Lower lobe of right lung (tissue), 2 donors: ENCODE results near the gene CYP4Z1. TPM values are rescaled to one million over a fixed set of nuclear protein-coding genes. Genes with fewer than 3 reads are reported as not detected.
A peak's percentile ranks its signal among the peaks of the same experiment; 100 is the strongest.
"Not testable (repeated sequence)": the region's sequence is repeated elsewhere in the genome, so short reads cannot be mapped to it uniquely, and the experiment has no call there.

Experiments
- ATAC-seq, 2 donors: fragments of 200-7000 bp; cut with Tn5 transposase; one replicate each; pipeline ENCODE4 v1.9.1; 2020 to 2022; ENCODE audit warnings: mild to moderate bottlenecking in 2 of 2, moderate library complexity in 2 of 2
- DNase-seq: peaks from one replicate; pipeline ENCODE4 v3.0.0-alpha.2; 2020
- H3K27ac ChIP-seq: fragments of 200-600 bp; one replicate; pipeline ENCODE4 v1.8.0; 2022
- H3K27me3 ChIP-seq: fragments of 200-600 bp; one replicate; pipeline ENCODE4 v1.8.0; 2022; ENCODE audit warnings: low read depth
- H3K36me3 ChIP-seq: fragments of 200-600 bp; one replicate; pipeline ENCODE4 v1.8.0; 2022; ENCODE audit warnings: mild to moderate bottlenecking
- H3K4me1 ChIP-seq: fragments of 200-600 bp; one replicate; pipeline ENCODE4 v1.8.0; 2022
- H3K4me3 ChIP-seq: fragments of 200-600 bp; one replicate; pipeline ENCODE4 v1.8.0; 2022; ENCODE audit warnings: mild to moderate bottlenecking
- H3K9me3 ChIP-seq: fragments of 200-600 bp; one replicate; pipeline ENCODE4 v1.8.0; 2022
- CTCF ChIP-seq: fragments of 200-600 bp; IDR thresholded peaks from one replicate; pipeline ENCODE4 v1.8.0; 2022; ENCODE audit warnings: antibody characterized with exemption, mild to moderate bottlenecking
- intact Hi-C: fragments of 100-400 bp; cut with DNase I; formaldehyde crosslinking; loops from one replicate; pipeline ENCODE4 v1.11.0; 2022
- total RNA-seq: library from RNA; stranded (reverse); fragmentation: NEBNext Ultra II Directional; extraction: Animal tissue kit (Norgen Biotek cat#: 25700); gene quantifications from one replicate; pipeline ENCODE4 v1.2.1, GENCODE V29; 2021
- donor health status: DM: no; HTN: yes; CAD: no; lungs with severe emphysema.

The CYP4Z1 gene
- total RNA-seq, 1 donor from 2014 or later, result 1.4 TPM

- Histone ChIP-seq H3K36me3 (no peaks in the 10 kb centered on the region), H3K4me3 (no peak overlapping the region), H3K9me3 (no peaks in the 10 kb centered on the region), H3K27ac (no peak overlapping the region), H3K27me3 (no peaks in the 10 kb centered on the region), H3K4me1 (no peaks in the 10 kb centered on the region)
- DNase-seq, result no peak
- TF ChIP-seq CTCF, result no peak
- intact Hi-C loops, result no loop called here
- ATAC-seq, result no peak
Measured at GRCh38 chr1:47113178-47113577, 46.1 kb downstream of the CYP4Z1 start.

DNA sequence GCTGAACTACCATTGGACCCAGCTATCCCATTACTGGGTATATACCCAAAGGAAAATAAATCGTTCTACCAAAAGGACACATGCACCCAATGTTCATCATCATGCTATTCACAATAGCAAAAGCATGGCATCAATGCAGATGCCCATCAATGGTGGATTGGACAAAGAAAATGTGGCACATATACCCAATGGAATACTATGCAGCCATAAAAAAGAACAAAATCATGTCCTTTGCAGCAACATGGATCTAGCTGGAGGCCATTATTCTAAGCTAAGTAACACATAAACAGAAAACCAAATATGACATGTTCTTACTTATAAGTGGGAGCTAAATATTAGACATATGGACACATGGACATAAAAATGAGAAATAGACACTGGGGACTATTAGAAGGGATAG, 54.0 kb downstream of the CYP4Z1 start:
- H3K27me3 ChIP-seq, intact Hi-C loops, H3K36me3 ChIP-seq, H3K27ac ChIP-seq, H3K4me3 ChIP-seq, ATAC-seq, H3K4me1 ChIP-seq, DNase-seq, H3K9me3 ChIP-seq: not testable (repeated sequence)

DNA sequence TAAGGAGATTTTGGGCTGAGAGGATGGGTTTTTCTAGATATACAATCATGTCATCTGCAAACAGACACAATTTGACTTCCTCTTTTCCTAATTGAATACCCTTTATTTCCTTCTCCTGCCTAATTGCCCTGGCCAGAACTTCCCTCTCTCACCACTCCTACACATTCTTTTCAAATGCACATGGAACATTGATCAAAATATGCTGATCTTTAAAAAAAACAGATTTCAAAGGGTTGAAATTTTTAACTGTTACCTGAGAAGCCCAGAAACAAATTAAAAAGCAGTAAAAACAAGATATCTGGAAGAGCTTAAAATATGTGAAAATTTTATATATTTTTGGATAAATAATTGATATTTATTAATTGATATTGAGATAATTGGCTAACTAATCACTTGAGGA, 57.8 kb downstream of the CYP4Z1 start:
- H3K27me3 ChIP-seq, H3K9me3 ChIP-seq, DNase-seq, H3K4me3 ChIP-seq, H3K27ac ChIP-seq, intact Hi-C loops, ATAC-seq, H3K36me3 ChIP-seq, H3K4me1 ChIP-seq: not testable (repeated sequence)

DNA sequence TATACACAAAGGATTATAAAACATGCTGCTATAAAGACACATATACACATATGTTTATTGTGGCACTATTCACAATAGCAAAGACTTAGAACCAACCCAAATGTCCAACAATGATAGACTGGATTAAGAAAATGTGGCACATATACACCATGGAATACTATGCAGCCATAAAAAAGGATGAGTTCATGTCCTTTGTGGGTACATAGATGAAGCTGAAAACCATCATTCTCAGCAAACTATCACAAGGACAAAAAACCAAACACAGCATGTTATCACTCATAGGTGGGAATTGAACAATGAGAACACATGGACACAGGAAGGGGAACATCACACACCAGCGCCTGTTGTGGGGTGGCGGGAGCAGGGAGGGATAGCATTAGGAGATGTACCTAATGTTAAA, 60.0 kb downstream of the CYP4Z1 start:
- intact Hi-C loops, H3K27ac ChIP-seq, H3K4me1 ChIP-seq, ATAC-seq, DNase-seq, H3K9me3 ChIP-seq, H3K4me3 ChIP-seq, H3K27me3 ChIP-seq, H3K36me3 ChIP-seq: not testable (repeated sequence)

DNA sequence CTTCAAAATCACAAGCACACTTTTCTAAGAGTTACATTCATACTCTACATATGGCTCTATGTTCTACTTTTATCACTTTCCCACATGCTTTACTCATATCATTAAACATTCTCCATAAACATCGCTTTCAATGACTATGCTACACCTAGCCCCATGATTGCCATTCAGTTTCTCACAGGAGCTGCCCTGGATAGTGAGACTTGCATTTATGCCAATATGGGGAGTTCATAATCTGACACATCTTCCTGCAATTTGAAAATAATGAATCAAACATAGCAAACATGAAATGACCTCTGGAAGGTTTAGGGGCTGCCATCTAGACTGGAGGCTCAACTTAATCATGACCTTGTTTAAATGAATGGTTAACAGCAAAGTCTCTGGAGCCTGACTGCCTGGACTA, 61.2 kb downstream of the CYP4Z1 start:
- Histone ChIP-seq H3K36me3 (no peaks in the 10 kb centered on the region), H3K9me3 (no peaks in the 10 kb centered on the region), H3K27me3 (no peaks in the 10 kb centered on the region), H3K4me1 (no peaks in the 10 kb centered on the region), H3K27ac (no peak overlapping the region), H3K4me3 (no peak overlapping the region)
- no peak for TF ChIP-seq CTCF
- intact Hi-C loops, result no loop called here
- DNase-seq, result no peak
- ATAC-seq, result no peak

DNA sequence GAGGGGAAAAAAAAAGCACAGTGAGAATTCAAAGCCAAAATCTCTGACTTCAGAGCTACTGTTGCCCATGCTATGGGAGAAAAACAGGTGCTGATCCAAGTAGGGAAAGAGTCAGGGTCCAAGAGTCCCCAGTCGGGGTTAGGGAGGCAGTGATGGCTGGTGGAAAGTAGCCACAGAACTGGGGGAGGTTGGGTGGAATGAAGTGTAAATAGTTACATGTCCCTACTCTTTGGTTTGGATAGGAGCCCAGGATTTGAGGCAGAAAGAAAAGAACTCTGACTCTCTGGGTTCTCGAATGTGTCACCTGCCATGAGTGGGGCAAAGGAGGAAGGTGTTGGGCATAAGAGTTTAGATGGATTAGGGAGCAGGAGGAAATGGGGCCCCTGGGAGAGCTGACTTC, 61.8 kb downstream of the CYP4Z1 start:
- H3K36me3 ChIP-seq, DNase-seq, H3K4me3 ChIP-seq, H3K27me3 ChIP-seq, intact Hi-C loops, H3K9me3 ChIP-seq, H3K27ac ChIP-seq, H3K4me1 ChIP-seq: not testable (repeated sequence)
- ATAC-seq, result peak; percentile 88 to 94

DNA sequence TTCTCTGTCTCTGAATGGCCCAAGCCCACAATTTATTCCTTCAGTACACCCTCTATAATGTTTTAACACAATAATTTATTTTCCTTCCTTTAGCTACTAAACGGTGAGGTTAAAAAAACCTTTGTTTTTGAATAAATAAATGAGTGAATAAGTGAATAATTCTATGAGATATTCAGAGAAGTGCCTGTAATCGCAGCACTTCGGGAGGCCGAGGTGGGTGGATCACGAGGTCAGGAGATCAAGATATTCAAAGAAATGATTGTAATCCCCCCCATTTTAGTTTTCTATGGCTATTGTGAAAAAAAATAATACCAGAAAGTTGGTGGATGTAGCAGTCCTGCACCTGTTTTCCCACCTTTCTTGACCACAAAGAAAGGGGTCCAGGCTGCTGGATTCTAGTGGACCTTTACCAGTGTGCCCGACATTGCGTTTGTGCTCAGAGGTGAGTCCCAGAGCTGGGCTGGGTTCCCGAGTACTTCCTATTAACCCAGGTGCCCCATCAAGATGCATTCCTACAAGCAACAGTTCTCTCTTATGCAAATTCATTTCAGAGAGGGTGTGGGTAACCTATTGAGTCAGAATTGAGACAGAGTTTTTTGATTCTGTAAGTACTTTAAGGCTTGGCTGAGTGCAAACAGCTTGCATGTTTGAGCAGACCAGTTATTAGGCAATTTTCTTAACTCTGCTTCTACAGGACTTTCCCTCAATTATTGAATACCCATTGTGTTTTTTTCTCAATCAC, 62.6 kb downstream of the CYP4Z1 start:
- H3K9me3 ChIP-seq, result not testable (repeated sequence)

DNA sequence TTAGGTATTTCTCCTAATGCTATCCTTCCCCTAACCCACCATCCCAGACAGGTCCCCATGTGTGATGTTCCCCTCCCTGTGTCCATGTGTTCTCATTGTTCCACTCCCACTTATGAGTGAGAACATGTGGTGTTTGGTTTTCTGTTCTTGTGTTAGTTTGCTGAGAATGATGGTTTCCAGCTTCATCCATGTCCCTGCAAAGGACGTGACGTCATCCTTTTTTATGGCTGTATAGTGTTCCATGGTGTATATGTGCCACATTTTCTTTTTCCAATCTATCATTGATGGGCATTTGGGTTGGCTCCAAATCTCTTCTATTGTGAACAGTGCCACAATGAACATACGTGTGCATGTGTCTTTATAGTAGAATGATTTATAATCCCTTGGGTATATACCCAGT, 65.6 kb downstream of the CYP4Z1 start:
- H3K4me1 ChIP-seq, H3K27me3 ChIP-seq, H3K4me3 ChIP-seq, H3K27ac ChIP-seq, ATAC-seq, H3K9me3 ChIP-seq, DNase-seq, H3K36me3 ChIP-seq, intact Hi-C loops: not testable (repeated sequence)

More for the DNA sequence above, 62.6 kb downstream of the CYP4Z1 start:
- H3K36me3 ChIP-seq, H3K27me3 ChIP-seq, intact Hi-C loops, H3K4me1 ChIP-seq, H3K4me3 ChIP-seq: not testable (repeated sequence)
- peak overlapping the region; percentile 56 for H3K27ac ChIP-seq
- ATAC-seq (peak; percentile 93 to 98), DNase-seq (peak; percentile 68)

DNA sequence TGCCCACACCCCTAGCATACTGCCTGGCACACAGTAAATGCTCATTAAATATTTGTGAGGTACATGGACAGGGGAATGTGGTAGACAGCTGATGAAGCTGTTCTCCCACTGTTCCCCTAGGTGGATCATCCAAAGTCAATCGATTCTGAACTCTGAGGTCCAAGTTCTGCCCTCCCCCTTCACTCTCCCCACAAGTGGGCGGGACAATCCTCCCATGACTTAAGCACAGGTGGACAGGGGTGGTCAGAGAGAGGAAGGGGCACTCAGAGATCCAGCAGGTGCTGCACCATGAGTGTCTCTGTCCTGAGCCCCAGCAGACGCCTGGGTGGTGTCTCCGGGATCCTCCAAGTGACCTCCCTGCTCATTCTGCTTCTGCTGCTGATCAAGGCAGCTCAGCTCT, 70.2 kb downstream of the CYP4Z1 start, which contains the start of gene CYP4A22:
Gene CYP4A22, plus strand, starts transcription at position 244 of the 400 bp plus-strand sequence. Its CDS starts 45 bp downstream, at position 289.
- H3K36me3 ChIP-seq, result no peaks in the 10 kb centered on the region
- H3K27ac ChIP-seq, result no peak within 1 kb of the TSS
- no peaks in the 10 kb centered on the region for H3K9me3 ChIP-seq
- no peak for ATAC-seq
- DNase-seq, result no peak
- intact Hi-C loops, result no loop called here
- H3K4me3 ChIP-seq, result no peak within 1 kb of the TSS
- no peaks in the 10 kb centered on the region for H3K27me3 ChIP-seq
- no peaks in the 10 kb centered on the region for H3K4me1 ChIP-seq
- no peak for TF ChIP-seq CTCF
